Measurements from ENCODE around the gene LRRC8B.
"Not testable (repeated sequence)": the region's sequence is repeated elsewhere in the genome, so short reads cannot be mapped to it uniquely, and the experiment has no call there.

LRRC8B gene

DNA sequence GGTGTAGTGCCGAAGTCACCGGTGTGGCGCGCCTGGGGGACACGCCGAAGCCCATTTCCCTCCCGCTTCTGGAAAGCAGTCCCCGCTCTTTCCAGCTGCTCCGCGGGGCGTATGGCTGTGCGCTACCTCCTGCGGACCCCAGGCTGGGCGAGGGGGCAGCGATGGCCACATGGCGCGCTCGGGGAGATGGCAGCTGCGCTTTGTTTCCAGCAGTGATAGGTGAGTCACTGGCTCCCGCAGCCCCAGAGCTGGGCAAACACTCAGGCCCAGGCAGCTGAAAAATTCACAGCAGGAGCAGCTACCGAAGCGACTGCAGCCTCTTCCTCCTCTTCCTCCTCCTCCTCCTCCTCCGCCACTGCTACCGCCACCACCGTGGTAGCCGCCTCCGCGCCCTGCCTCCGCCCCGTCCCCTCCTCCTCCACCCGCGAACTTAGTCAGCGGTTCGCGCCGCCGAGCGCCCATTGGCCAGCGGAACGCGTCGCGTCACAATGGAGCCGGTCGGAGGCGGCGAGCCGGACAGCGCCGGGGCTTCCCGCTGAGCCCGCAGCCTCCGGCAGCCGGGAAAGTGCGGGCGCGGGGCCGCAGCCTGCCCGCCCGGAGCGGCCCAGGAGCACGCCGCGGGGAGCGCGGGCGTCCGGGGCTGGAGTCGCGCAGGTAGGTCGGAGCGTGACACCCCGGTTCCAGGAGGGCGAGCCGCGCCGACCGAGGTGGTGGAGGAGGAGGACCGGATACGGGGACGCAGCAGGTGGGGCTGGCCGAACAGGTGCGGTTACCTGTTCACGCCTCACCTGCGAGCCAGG, at the start of gene LRRC8B:
TSS of gene LRRC8B (plus strand) at position 461 of the 800 bp plus-strand sequence. CDS start 57,822 bp downstream, outside the sequence.
- H3K9me3 Mint-ChIP-seq: peaks cover 4% of the 10 kb centered on the region
- H3K27me3 Mint-ChIP-seq (ENCODE audit: low read depth): no peaks in the 10 kb centered on the region
- H3K4me3 Mint-ChIP-seq: no peak within 1 kb of the TSS
- peaks cover 12% of the 10 kb centered on the region for H3K36me3 Mint-ChIP-seq (ENCODE audit: low read depth)
- H3K4me1 Mint-ChIP-seq (ENCODE audit: low read depth): peaks cover 25% of the 10 kb centered on the region
- peak within 1 kb of the TSS; percentile 82 for H3K27ac Mint-ChIP-seq

DNA sequence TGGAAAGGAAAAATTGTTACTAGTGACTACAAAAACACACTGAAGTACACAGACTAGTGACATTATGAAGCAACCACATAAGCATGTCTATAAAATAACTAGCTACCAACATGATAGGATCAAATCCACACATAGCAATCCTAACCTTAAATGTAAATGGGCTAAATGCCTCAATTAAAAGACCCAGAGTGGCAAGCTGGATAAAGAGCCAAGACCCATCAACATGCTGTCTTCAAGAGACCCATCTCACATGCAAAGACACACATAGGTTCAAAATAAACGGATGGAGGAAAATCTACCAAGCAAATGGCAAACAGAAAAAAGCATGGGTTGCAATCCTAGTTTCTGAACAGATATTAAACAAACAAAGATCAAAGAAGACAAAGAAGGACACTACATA, 49.4 kb upstream of the LRRC8B start:
- Mint-ChIP-seq H3K4me3 (no peak overlapping the region), H3K27me3 (ENCODE audit: low read depth) (peaks cover 48% of the 10 kb centered on the region), H3K4me1 (ENCODE audit: low read depth) (no peaks in the 10 kb centered on the region), H3K9me3 (peaks cover 31% of the 10 kb centered on the region), H3K36me3 (ENCODE audit: low read depth) (peaks cover 11% of the 10 kb centered on the region), H3K27ac (no peak overlapping the region)

DNA sequence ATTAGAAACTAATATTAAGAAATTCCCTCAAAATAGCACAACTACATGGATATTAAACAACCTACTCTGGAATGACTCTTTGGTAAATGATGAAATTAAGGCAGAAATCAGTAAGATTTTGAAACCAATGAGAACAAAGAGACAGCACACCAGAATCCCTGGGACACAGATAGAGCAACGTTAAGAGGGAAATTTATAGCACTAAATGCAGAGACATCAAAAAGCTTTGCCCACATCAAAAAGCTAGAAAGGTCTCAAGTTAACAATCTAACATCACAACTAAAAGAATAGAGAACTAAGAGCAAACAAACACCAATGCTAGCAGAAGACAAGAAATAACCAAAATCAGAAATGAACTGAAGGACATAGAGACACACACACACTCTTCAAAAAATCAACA, 48.6 kb upstream of the LRRC8B start:
- Mint-ChIP-seq H3K36me3 (ENCODE audit: low read depth) (peaks cover 11% of the 10 kb centered on the region), H3K4me1 (ENCODE audit: low read depth) (no peaks in the 10 kb centered on the region), H3K4me3 (no peak overlapping the region), H3K27ac (no peak overlapping the region), H3K9me3 (peaks cover 38% of the 10 kb centered on the region), H3K27me3 (ENCODE audit: low read depth) (peaks cover 43% of the 10 kb centered on the region)

DNA sequence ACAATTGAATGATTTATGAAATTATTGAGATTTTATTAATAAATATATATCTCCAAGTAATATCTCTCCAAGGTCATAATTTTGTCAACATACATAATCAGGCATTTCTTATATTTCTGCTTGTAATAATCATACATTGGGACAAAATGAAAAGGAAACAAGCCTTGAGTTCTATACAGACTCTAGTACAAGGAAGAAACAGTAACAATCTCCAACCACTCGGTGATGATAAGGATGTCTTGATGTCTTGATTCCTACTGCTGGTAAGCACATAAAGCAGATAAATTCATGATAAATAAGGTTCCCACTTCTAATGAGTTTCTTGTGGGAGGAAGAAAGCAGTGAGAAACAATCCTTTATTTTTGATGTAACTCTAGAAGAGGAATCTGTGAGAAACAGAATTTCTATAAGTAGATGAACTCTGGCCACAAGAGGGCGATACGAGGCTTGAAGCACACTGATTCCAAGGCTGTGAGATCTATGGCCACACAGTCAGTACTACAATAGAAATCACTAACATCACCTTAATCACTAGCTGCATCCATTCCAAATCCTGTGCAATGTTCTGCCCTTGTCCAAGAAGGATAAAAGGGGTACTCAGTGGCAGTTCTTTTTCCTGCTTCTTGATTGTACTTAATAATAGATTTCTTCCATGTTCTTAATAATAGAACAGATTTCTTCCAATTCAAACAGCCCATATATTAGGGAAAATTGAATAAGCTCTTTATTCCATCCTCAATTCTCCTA, 41.4 kb upstream of the LRRC8B start:
- Mint-ChIP-seq H3K4me3 (no peak overlapping the region), H3K27me3 (ENCODE audit: low read depth) (no peaks in the 10 kb centered on the region), H3K4me1 (ENCODE audit: low read depth) (peaks cover 11% of the 10 kb centered on the region), H3K9me3 (peaks cover 23% of the 10 kb centered on the region), H3K27ac (no peak overlapping the region), H3K36me3 (ENCODE audit: low read depth) (peaks cover 8% of the 10 kb centered on the region)

DNA sequence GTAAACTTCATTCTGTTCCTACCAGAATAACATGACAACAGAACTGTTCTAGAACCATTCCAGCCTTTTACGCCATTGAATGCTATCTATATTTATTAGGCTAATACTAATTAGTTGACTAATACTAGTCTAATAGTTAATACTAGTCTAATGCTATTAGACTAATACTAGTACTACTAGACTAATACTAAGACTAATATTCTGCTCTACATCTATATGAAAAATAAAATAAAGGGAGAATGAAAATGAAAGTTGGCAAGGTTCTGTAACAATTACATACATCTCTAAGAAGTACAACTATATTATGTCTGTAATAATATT, 40.9 kb upstream of the LRRC8B start:
- no peak overlapping the region for H3K27ac Mint-ChIP-seq
- no peak overlapping the region for H3K4me3 Mint-ChIP-seq
- no peaks in the 10 kb centered on the region for H3K27me3 Mint-ChIP-seq (ENCODE audit: low read depth)
- H3K4me1 Mint-ChIP-seq (ENCODE audit: low read depth): peaks cover 16% of the 10 kb centered on the region
- peaks cover 8% of the 10 kb centered on the region for H3K36me3 Mint-ChIP-seq (ENCODE audit: low read depth)
- peaks cover 23% of the 10 kb centered on the region for H3K9me3 Mint-ChIP-seq

DNA sequence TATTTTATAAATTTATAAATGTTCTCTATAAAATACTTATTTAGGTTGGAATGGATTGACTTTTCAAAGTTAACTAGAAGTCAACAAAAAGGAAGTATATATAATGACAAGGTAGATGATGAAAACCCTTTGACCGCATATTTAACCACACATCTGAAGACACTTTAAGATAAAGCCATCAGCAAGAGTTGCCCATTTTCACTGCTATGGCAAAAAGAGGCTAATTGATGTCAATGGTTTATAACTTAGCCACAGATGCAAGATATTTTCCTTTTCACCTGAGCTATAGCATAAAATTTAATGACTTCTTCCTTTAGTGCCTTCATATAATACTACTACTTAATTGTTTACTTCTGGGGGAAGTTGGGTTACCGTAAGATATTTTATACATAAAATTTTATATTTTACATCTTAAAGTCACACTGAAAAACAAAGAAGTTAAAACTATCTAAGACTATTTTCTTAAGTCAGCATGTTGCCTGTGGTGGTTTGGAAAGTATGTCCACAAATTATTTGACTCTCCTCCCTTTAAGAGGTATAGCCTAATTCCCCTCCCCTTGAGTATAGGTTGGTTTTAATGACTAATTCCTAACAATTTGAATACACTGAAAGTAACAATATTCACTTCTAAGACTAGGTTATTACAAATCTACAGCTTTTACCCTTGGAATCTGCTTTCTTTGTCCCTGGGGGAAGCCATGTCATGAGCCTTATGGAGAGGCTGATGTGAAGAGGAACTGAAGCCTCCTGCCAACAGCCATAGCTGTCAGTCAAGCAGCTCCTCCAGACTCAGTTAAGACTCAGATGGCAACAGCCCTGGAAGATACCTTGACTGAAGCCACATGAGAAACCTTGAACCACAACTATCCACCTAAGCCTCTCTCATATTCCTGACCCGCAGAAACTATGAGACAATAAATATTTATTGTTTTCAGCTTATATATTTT, 40.3 kb upstream of the LRRC8B start:
- H3K9me3 Mint-ChIP-seq: peaks cover 22% of the 10 kb centered on the region
- H3K4me1 Mint-ChIP-seq (ENCODE audit: low read depth): peaks cover 22% of the 10 kb centered on the region
- no peak overlapping the region for H3K4me3 Mint-ChIP-seq
- H3K27me3 Mint-ChIP-seq (ENCODE audit: low read depth): no peaks in the 10 kb centered on the region
- no peak overlapping the region for H3K27ac Mint-ChIP-seq
- peaks cover 5% of the 10 kb centered on the region for H3K36me3 Mint-ChIP-seq (ENCODE audit: low read depth)

DNA sequence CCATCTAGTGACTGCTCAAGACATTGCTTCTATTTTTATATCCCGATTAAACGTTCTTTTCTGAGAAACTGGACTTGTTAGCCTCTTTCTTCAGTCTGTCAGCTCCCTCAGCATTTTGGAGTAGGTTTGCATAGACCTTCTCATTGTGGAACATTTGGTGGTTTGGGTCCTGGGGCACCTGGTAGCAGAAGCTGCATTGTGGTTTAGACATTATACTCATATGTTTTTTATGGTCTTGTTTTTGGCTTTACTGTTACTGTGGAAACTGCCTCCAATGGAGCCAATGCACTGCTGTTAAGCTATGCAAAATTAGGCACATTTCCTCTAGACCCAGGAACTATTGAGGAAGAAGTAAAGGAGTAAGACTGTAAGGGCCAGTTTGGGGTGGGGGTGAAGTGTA, 36.7 kb upstream of the LRRC8B start:
- H3K27ac Mint-ChIP-seq: peak overlapping the region; percentile 5
- peaks cover 20% of the 10 kb centered on the region for H3K9me3 Mint-ChIP-seq
- H3K4me3 Mint-ChIP-seq: no peak overlapping the region
- peaks cover 25% of the 10 kb centered on the region for H3K4me1 Mint-ChIP-seq (ENCODE audit: low read depth)
- H3K36me3 Mint-ChIP-seq (ENCODE audit: low read depth): peaks cover 9% of the 10 kb centered on the region
- H3K27me3 Mint-ChIP-seq (ENCODE audit: low read depth): peaks cover 4% of the 10 kb centered on the region

DNA sequence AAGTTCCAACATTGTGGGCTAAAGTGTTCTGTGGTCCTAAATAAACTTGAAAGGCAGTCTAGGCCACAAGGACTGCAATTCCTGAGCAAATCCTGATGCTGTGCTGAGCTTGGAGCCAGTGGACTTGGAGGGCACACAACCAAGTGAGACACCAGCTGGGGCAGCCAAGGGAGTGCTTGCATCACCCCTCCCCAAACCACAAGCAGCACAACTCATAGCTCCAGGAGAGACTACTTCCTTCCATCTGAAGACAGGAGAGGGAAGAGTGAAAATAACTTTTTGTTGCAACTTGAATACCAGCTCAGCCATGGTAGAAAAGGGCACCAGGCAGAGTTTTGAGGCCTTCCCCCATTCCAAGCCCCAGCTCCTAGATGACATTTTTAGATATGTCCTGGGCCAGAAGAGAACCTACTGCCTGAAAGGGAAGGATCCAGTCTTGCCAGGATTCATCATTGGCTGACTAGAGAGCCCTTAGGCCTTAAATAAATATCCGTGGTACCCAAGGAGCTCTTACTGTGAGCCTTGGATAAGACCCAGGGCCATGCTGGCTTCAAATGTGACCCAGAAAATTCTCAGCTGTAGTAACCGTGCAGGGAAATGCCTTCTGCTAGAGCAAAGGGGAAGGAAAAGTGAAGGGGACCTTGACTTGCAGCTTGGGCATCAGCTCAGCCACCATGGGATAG, 35.4 kb upstream of the LRRC8B start:
- Mint-ChIP-seq H3K27ac (no peak overlapping the region), H3K36me3 (ENCODE audit: low read depth) (peaks cover 14% of the 10 kb centered on the region), H3K4me1 (ENCODE audit: low read depth) (peaks cover 22% of the 10 kb centered on the region), H3K4me3 (no peak overlapping the region), H3K27me3 (ENCODE audit: low read depth) (peaks cover 12% of the 10 kb centered on the region), H3K9me3 (peaks cover 23% of the 10 kb centered on the region)

DNA sequence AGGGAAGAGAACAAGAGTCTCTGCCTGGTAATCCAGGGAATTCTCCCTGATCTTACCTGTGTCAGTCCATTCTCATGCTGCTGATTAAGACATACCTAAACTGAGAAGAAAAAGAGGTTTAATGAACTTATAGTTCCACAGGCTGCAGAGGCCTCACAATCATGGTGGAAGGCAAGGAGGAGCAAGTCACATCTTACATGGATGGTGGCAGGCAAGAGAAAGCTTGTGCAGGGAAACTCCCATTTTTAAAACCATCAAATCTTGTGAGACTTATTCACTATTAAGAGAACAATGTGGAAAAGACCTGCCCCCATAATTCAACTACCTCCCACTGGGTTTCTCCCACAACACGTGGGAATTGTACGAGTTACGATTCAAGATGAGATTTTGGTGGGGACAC, 34.2 kb upstream of the LRRC8B start:
- Mint-ChIP-seq H3K9me3 (peaks cover 23% of the 10 kb centered on the region), H3K4me3 (no peak overlapping the region), H3K36me3 (ENCODE audit: low read depth) (peaks cover 14% of the 10 kb centered on the region), H3K27me3 (ENCODE audit: low read depth) (peaks cover 12% of the 10 kb centered on the region), H3K4me1 (ENCODE audit: low read depth) (peaks cover 22% of the 10 kb centered on the region), H3K27ac (no peak overlapping the region)

DNA sequence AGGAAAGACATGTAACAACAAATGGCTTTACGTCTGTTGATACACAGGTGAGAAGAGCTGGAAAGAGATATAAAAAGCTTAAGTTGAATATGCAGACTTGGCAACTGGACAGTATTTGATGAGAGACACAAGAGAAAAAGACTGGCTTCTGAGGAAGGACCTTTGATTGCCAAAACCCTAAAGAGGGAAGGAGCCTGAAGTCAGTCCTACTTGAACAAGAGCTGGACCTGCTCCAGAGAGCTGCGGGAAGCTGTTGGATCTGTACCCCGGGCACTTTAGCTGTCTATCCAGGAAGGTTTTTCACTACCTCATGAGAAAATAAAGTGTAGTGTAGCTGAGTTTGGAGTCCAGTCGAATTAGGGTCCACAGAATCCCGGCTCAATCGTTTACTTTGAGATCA, 25.3 kb upstream of the LRRC8B start:
- Mint-ChIP-seq H3K4me3 (no peak overlapping the region), H3K9me3 (no peaks in the 10 kb centered on the region), H3K27ac (no peak overlapping the region), H3K27me3 (ENCODE audit: low read depth) (peaks cover 32% of the 10 kb centered on the region), H3K36me3 (ENCODE audit: low read depth) (no peaks in the 10 kb centered on the region), H3K4me1 (ENCODE audit: low read depth) (no peaks in the 10 kb centered on the region)

DNA sequence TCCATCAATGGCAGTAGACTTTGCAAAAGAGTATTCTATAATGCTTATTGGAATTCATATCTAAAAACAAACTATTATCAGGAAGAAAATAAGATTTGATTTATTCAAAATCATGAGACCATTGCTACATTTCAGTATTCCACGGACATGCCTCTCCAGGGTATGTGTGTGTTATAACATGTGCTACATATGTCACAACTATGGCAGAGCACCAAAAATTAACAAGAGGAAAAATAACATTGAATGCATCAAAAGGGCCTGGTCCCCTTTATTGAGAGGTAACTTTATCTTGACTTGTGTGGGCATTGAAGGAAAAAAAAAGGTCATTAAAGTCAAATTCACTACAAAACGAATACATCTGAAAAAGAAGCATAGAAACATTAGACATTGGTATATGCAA, 22.6 kb upstream of the LRRC8B start:
- Mint-ChIP-seq H3K36me3 (ENCODE audit: low read depth) (no peaks in the 10 kb centered on the region), H3K9me3 (no peaks in the 10 kb centered on the region), H3K27me3 (ENCODE audit: low read depth) (peaks cover 51% of the 10 kb centered on the region), H3K4me3 (no peak overlapping the region), H3K4me1 (ENCODE audit: low read depth) (no peaks in the 10 kb centered on the region), H3K27ac (no peak overlapping the region)

DNA sequence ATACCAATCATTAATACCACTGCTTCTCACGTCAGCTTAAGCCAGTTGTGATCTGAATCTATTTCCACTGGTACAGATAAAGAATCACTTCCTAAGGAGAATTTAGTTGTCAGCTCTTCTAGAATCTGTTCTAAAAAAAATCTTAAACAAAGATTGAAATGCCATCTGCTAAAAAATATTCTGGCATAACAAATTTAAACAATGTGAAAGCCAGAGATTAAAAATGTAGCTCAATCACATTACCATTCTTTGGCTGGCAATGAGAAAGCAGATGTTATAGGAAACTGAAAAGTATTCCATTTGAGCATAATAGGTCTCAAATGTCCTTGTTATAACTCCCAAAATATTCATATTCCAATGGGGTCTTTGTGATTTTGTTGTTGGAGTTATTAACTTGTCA, 21.7 kb upstream of the LRRC8B start:
- Mint-ChIP-seq H3K36me3 (ENCODE audit: low read depth) (no peaks in the 10 kb centered on the region), H3K4me1 (ENCODE audit: low read depth) (no peaks in the 10 kb centered on the region), H3K27me3 (ENCODE audit: low read depth) (peaks cover 52% of the 10 kb centered on the region), H3K9me3 (no peaks in the 10 kb centered on the region), H3K4me3 (no peak overlapping the region), H3K27ac (no peak overlapping the region)

DNA sequence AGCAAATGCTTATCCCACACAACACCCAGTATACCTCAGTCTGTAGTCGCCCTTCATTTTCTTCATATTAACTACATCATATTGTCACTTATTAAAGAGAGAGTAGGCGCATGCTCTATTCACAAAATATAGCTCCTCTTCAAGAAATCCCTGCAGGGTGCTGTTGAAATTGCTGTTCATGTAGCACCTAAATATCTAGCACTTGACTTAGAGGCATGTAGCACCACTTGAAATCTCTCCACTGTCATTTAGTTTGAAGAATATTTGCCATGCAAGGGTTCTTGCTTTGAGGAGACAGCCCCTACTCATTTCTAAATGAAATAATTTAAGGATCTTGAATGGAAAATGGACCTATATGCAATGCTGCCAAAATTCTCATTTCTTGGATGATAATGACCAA, 20.9 kb upstream of the LRRC8B start:
- Mint-ChIP-seq H3K27me3 (ENCODE audit: low read depth) (peaks cover 56% of the 10 kb centered on the region), H3K36me3 (ENCODE audit: low read depth) (no peaks in the 10 kb centered on the region), H3K9me3 (peaks cover 5% of the 10 kb centered on the region), H3K27ac (no peak overlapping the region), H3K4me1 (ENCODE audit: low read depth) (no peaks in the 10 kb centered on the region), H3K4me3 (no peak overlapping the region)

DNA sequence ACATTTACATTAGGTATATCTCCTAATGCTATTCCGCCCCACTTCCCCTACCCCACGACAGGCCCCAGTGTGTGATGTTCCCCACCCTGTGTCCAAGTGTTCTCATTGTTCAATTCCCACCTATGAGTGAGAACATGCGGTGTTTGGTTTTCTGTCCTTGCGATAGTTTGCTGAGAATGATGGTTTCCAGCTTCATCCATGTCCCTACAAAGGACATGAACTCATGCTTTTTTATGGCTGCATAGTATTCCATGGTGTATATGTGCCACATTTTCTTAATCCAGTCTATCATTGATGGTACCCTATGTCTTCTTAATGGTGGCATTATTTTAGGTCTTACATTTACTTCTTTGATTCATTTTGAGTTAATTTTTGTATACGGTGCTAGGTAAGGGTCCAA, 14.6 kb upstream of the LRRC8B start:
- not testable (repeated sequence) for H3K4me1 Mint-ChIP-seq (ENCODE audit: low read depth); H3K4me3 Mint-ChIP-seq; H3K36me3 Mint-ChIP-seq (ENCODE audit: low read depth); H3K27ac Mint-ChIP-seq
- Mint-ChIP-seq H3K9me3 (peaks cover 16% of the 10 kb centered on the region), H3K27me3 (ENCODE audit: low read depth) (peaks cover 50% of the 10 kb centered on the region)

Measured in T-helper 1 cell treated with Interleukin-12 subunit alpha and Interleukin-12 subunit beta and Interleukin-4 antibody, amounts not matched to agents 30 μg/mL and 1 μg/mL, for 36 hours (primary cell).